Endothelial cell (in vitro differentiated cells): Measurements from ENCODE around the gene HDAC9. TPM values are rescaled to one million over a fixed set of nuclear protein-coding genes. Genes with fewer than 3 reads are reported as not detected.

Experiments used
- DNase-seq: peaks from one replicate; pipeline ENCODE4 v3.0.0; 2021; ENCODE audit warnings: low spot score
- H3K27ac Mint-ChIP-seq: one replicate; pipeline ENCODE4 v1.8.0; 2021; ENCODE audit warnings: mixed read lengths, inconsistent platforms; ENCODE audit not compliant: unreplicated experiment
- H3K27me3 Mint-ChIP-seq: one replicate; pipeline ENCODE4 v1.8.0; 2021; ENCODE audit warnings: mild to moderate bottlenecking, moderate library complexity, mixed read lengths, inconsistent platforms; ENCODE audit not compliant: unreplicated experiment
- H3K36me3 Mint-ChIP-seq: one replicate; pipeline ENCODE4 v1.8.0; 2021; ENCODE audit warnings: mild to moderate bottlenecking, low read depth, mixed read lengths, inconsistent platforms; ENCODE audit not compliant: unreplicated experiment
- H3K4me1 Mint-ChIP-seq: one replicate; pipeline ENCODE4 v1.8.0; 2021; ENCODE audit warnings: mild to moderate bottlenecking, mixed read lengths, inconsistent platforms; ENCODE audit not compliant: unreplicated experiment
- H3K4me3 Mint-ChIP-seq: one replicate; pipeline ENCODE4 v1.8.0; 2021; ENCODE audit warnings: mild to moderate bottlenecking, mixed read lengths, inconsistent platforms; ENCODE audit not compliant: unreplicated experiment
- H3K9me3 Mint-ChIP-seq: one replicate; pipeline ENCODE4 v1.8.0; 2021; ENCODE audit warnings: mixed read lengths, inconsistent platforms; ENCODE audit not compliant: unreplicated experiment
- total RNA-seq: library from RNA; stranded (reverse); fragmentation: NEBNext Ultra II Directional; extraction: Animal tissue kit (Norgen Biotek cat#: 25700); gene quantifications from one replicate; pipeline ENCODE4 v1.2.1, GENCODE V29; 2021; ENCODE audit not compliant: unreplicated experiment
- TF ChIP-seq, protein P1 (sequence below): fragments of 200-600 bp; sonication (generic); IDR thresholded peaks from one replicate; pipeline ENCODE4 v1.5.0; 2021; ENCODE audit warnings: antibody characterized with exemption; ENCODE audit not compliant: unreplicated experiment

HDAC9 gene
- total RNA-seq, 1 donor from 2014 or later, result 1.2 TPM

DNA sequence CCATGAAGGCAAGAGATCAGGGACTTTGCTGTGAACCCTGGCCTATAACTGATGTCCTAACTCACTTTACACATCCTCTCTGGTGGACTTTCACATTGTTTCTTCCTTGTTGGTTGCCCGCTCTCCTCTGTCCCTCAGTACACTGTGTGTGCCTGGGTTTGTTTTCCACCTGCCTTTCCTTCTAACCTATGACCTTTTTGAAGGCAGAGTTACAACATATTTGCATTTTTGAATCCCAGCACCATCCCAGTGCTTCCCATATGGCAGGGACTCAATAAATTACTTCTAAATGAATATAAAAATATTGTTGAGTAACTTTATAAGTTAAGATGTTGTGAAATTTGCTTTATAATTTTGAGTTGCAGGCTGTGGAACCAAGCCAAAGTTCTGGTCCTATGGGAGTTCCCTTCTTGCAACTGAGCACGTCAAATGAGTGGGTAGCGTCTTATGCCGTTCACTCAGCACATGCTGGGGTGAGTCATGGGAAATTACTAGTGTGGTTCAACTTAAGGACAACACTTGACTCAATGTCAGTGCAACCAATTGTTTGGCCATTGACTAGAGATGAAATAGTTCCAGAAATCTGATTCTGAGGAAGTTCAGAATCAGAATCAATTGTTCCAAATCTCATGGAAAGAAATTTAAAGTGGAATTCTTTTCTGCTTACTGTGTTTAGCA is 370.9 kb downstream of the HDAC9 start:
- H3K9me3 Mint-ChIP-seq, result no peaks in the 10 kb centered on the region
- H3K4me3 Mint-ChIP-seq, result no peak overlapping the region
- no peaks in the 10 kb centered on the region for H3K36me3 Mint-ChIP-seq
- DNase-seq, result no peak
- TF ChIP-seq, protein P1, sequence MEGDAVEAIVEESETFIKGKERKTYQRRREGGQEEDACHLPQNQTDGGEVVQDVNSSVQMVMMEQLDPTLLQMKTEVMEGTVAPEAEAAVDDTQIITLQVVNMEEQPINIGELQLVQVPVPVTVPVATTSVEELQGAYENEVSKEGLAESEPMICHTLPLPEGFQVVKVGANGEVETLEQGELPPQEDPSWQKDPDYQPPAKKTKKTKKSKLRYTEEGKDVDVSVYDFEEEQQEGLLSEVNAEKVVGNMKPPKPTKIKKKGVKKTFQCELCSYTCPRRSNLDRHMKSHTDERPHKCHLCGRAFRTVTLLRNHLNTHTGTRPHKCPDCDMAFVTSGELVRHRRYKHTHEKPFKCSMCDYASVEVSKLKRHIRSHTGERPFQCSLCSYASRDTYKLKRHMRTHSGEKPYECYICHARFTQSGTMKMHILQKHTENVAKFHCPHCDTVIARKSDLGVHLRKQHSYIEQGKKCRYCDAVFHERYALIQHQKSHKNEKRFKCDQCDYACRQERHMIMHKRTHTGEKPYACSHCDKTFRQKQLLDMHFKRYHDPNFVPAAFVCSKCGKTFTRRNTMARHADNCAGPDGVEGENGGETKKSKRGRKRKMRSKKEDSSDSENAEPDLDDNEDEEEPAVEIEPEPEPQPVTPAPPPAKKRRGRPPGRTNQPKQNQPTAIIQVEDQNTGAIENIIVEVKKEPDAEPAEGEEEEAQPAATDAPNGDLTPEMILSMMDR, result no peak
- H3K27me3 Mint-ChIP-seq, result no peaks in the 10 kb centered on the region
- H3K27ac Mint-ChIP-seq, result no peak overlapping the region
- no peaks in the 10 kb centered on the region for H3K4me1 Mint-ChIP-seq

DNA sequence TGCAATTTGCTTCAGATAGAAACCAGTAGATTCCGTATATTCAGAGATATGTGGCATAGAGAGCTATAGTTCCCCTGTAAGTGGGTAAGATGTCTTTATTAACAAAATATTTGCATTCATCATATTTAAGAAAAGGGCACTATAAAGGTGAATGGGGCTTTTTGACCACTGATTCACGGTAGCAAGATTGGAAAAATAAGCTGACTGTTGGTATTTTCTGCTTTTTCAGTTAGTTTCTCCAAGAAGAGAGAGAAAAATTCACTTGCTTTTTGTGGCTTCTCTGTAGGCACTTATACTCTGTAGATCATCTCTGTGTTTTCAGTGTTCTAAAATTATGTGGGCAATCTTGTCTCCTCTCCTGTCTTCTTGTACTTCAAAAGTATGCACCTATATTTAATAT is 376.8 kb downstream of the HDAC9 start:
- Mint-ChIP-seq H3K4me1 (no peaks in the 10 kb centered on the region), H3K27ac (no peak overlapping the region), H3K9me3 (no peaks in the 10 kb centered on the region), H3K27me3 (no peaks in the 10 kb centered on the region), H3K36me3 (no peaks in the 10 kb centered on the region), H3K4me3 (no peak overlapping the region)
- TF ChIP-seq, protein P1, result no peak
- no peak for DNase-seq

DNA sequence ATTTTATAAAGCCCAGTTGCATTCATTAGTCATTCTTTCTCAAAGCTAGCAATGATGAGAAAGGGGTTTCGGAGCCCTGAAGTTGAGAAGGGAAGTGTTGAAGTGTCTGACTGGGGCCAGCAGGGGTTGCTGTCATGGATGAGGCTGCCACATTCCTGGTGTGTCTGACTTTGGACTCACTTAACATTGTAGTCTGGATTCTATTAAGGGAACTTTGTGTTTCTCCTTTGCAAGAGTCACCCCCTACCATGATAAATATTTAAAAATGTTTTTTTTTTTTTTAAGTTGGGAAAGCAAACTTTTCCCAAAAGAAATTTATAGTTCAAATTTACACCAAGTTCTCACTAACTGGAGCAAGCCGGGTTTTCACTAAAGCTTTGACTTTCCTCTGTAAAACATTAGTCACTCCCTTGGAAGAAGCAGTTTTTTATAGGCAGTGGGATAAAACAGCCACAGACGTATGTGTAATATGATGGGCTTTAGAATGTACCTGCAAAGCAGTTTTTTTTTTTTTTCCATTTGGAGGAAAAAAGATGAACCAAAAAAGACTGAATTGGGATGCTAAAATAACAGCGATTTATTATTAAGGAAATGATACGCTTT is 378.3 kb downstream of the HDAC9 start:
- Mint-ChIP-seq H3K36me3 (no peaks in the 10 kb centered on the region), H3K9me3 (no peaks in the 10 kb centered on the region), H3K27ac (no peak overlapping the region), H3K27me3 (no peaks in the 10 kb centered on the region), H3K4me3 (no peak overlapping the region), H3K4me1 (no peaks in the 10 kb centered on the region)
- peak; percentile 22 for DNase-seq
- TF ChIP-seq, protein P1, result peak; percentile 48

DNA sequence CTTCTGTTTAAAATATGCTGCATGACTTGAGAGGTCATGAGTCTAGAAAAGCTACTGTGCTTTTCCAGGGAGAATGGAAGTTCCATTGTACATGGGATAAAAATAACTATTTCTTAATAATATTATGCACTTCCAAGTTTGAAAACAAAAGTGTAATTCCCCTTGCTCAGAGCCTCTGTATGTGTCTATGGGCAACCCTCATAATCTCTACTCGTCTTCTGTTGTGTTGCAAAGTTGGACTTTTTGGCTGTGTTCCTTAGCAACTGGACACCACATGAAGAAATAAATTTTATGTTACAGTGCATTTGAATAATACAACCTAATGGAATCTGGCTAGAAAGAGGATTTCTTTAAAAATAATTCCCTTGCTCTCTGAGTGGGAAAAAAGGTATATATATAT is 379.3 kb downstream of the HDAC9 start:
- no peak for DNase-seq
- H3K4me1 Mint-ChIP-seq, result no peaks in the 10 kb centered on the region
- H3K27ac Mint-ChIP-seq, result no peak overlapping the region
- H3K27me3 Mint-ChIP-seq, result no peaks in the 10 kb centered on the region
- H3K9me3 Mint-ChIP-seq, result no peaks in the 10 kb centered on the region
- TF ChIP-seq, protein P1, result no peak
- H3K4me3 Mint-ChIP-seq, result no peak overlapping the region
- no peaks in the 10 kb centered on the region for H3K36me3 Mint-ChIP-seq

DNA sequence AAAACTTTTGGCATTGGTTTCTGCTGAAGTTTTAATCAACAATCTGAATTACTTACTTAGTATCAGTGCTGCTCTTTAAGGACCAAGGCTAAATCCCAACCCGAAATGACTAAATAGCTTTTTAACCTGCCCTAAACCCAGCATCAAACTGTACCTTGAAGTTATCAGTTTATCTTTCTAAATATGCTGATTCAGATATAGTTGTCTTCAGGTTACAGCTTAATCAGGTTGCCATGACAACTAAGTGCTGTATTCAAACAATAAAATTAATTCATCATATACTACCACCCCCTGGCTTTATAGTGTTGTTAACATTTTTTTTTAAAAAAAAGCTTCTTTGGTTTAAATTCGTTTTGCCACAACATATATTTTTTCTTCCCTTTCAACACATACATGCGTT is 382.3 kb downstream of the HDAC9 start:
- no peaks in the 10 kb centered on the region for H3K9me3 Mint-ChIP-seq
- H3K4me3 Mint-ChIP-seq, result no peak overlapping the region
- no peak overlapping the region for H3K27ac Mint-ChIP-seq
- H3K36me3 Mint-ChIP-seq, result no peaks in the 10 kb centered on the region
- no peaks in the 10 kb centered on the region for H3K4me1 Mint-ChIP-seq
- TF ChIP-seq, protein P1, result no peak
- DNase-seq, result no peak
- no peaks in the 10 kb centered on the region for H3K27me3 Mint-ChIP-seq
